A673 (cell line): ENCODE results near the gene TRPC4. TPM values are rescaled to one million over a fixed set of nuclear protein-coding genes. Genes with fewer than 3 reads are reported as not detected.

Experiments used
- BruUV-seq: library from RNA; stranded (reverse); fragments of 400-500 nt; replicated peaks from 2 replicates; lab custom pipeline; 2021; lab: Mats Ljungman, UMichigan
- CTCF ChIA-PET: fragments of 300-600 bp; sonication (Branson Sonifier 250); formaldehyde crosslinking; loops from one replicate; lab custom pipeline; 2022; ENCODE audit warnings: antibody characterized with exemption; lab: Charles Lee
- POLR2A ChIA-PET: fragments of 300-600 bp; sonication (Branson Sonifier 250); formaldehyde crosslinking; loops from one replicate; lab custom pipeline; 2022; ENCODE audit warnings: antibody characterized with exemption; ENCODE audit not compliant: low non-redundant PET; lab: Charles Lee
- DNase-seq: peaks from one replicate; pipeline ENCODE4 v3.0.0-alpha.2; 2015; ENCODE audit warnings: low spot score
- H3K27ac ChIP-seq: fragments of 200-600 bp; sonication (generic); 2 replicates; pipeline ENCODE4 v1.5.1; 2016; ENCODE audit warnings: mixed run types, low read depth, mild to moderate bottlenecking, mixed read lengths, antibody characterized with exemption, low read length; ENCODE audit not compliant: poor library complexity, severe bottlenecking
- H3K27me3 ChIP-seq: fragments of 200-600 bp; sonication (generic); replicated peaks from 2 replicates; pipeline ENCODE4 v1.6.1; 2017; ENCODE audit warnings: mixed run types, low read depth, mild to moderate bottlenecking, mixed read lengths, antibody characterized with exemption, low read length; ENCODE audit not compliant: insufficient read depth, poor library complexity
- H3K36me3 ChIP-seq: fragments of 200-600 bp; sonication (generic); 2 replicates; pipeline ENCODE4 v1.6.1; 2016; ENCODE audit warnings: mixed run types, mild to moderate bottlenecking, mixed read lengths, antibody characterized with exemption, low read length; ENCODE audit not compliant: insufficient read depth, poor library complexity, severe bottlenecking
- H3K4me1 ChIP-seq: fragments of 200-600 bp; sonication (generic); 2 replicates; pipeline ENCODE4 v1.6.1; 2017; ENCODE audit warnings: mixed run types, mild to moderate bottlenecking, mixed read lengths, antibody characterized with exemption, low read length; ENCODE audit not compliant: insufficient read depth, poor library complexity, severe bottlenecking
- H3K4me3 ChIP-seq: fragments of 200-600 bp; sonication (generic); 2 replicates; pipeline ENCODE4 v1.5.1; 2016; ENCODE audit warnings: low read depth, mixed run types, mild to moderate bottlenecking, mixed read lengths, low read length; ENCODE audit not compliant: poor library complexity, severe bottlenecking
- H3K9me3 ChIP-seq: fragments of 200-600 bp; sonication (generic); 2 replicates; pipeline ENCODE4 v1.6.1; 2016; ENCODE audit warnings: mixed run types, low read depth, mild to moderate bottlenecking, mixed read lengths, antibody characterized with exemption, low read length; ENCODE audit not compliant: poor library complexity, severe bottlenecking
- EZH2 ChIP-seq: fragments of 200-600 bp; sonication (generic); IDR thresholded peaks from 2 replicates; pipeline ENCODE4 v1.6.1; 2017; ENCODE audit warnings: borderline replicate concordance, low read depth, mild to moderate bottlenecking, mixed read lengths, antibody characterized with exemption, low read length; ENCODE audit not compliant: poor library complexity, severe bottlenecking
- intact Hi-C: fragments of 100-400 bp; cut with micrococcal nuclease; formaldehyde crosslinking; loops from one replicate; pipeline ENCODE4 v1.10.0; 2022; ENCODE audit not compliant: unreplicated experiment
- total RNA-seq: library from RNA; stranded (reverse); gene quantifications from 2 replicates; pipeline ENCODE4 v1.2.3, GENCODE V29; 2021
- TF ChIP-seq, protein P1 (sequence below): fragments of 300-800, 200-600 bp; sonication (generic); conservative IDR thresholded peaks from 2 replicates; pipeline ENCODE4 v1.5.1; 2017; ENCODE audit warnings: low read depth, mild to moderate bottlenecking, antibody characterized with exemption, low read length, moderate library complexity, mixed read lengths

The TRPC4 gene
- total RNA-seq, 1 experiment from 2014 or later, result 27.0 TPM

DNA sequence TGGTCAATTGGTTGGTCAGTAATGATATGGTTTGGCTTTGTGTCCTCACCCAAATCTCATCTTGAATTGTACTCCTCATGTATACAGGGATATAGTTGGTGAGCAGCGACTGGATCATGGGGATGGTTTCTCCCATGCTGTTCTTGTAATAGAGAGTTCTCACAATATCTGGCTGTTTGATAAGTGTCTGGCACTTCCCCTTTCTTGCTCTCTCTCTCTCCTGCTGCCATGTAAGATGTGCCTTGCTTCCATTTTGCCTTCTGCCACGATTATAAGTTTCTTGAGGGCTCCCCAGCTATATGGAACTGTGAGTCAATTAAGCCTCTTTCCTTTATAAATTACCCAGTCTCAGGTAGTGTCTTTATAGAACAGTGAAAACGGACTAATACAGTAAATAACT is 120.7 kb downstream of the TRPC4 start:
- no peak for TF ChIP-seq EZH2
- TF ChIP-seq, protein P1, sequence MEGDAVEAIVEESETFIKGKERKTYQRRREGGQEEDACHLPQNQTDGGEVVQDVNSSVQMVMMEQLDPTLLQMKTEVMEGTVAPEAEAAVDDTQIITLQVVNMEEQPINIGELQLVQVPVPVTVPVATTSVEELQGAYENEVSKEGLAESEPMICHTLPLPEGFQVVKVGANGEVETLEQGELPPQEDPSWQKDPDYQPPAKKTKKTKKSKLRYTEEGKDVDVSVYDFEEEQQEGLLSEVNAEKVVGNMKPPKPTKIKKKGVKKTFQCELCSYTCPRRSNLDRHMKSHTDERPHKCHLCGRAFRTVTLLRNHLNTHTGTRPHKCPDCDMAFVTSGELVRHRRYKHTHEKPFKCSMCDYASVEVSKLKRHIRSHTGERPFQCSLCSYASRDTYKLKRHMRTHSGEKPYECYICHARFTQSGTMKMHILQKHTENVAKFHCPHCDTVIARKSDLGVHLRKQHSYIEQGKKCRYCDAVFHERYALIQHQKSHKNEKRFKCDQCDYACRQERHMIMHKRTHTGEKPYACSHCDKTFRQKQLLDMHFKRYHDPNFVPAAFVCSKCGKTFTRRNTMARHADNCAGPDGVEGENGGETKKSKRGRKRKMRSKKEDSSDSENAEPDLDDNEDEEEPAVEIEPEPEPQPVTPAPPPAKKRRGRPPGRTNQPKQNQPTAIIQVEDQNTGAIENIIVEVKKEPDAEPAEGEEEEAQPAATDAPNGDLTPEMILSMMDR, result no peak

DNA sequence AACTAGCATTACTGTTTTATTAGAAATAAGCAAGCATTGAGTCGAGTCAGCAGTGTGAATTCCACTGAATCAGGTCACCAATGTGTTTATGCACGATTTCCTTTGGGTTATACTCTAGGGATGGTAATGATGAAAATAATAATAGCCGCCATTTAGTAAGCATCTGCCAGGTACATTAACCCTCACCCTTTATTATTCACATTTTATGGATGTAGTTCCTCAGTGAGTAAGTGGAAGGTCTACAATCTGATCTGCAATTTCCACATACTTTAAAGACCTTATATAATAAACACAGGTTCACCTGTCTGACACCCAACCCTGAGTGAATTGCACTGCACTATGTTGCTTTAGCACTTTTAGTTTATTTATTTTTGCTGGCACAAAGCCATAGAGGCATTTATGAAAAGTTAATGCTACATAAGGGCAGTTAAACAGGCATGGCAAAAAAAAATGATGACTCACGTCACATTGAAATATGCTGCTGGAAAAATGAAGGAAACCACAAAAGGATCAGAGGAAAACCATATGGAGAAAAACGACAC is 122.4 kb downstream of the TRPC4 start:
- ChIA-PET CTCF (no interaction called here), POLR2A (no interaction called here)
- TF ChIP-seq, protein P1, result no peak
- no peak for TF ChIP-seq EZH2
- H3K4me1 ChIP-seq, result peaks cover 3% of the 10 kb centered on the region
- H3K4me3 ChIP-seq, result no peak overlapping the region
- no peaks in the 10 kb centered on the region for H3K9me3 ChIP-seq
- intact Hi-C loops, result no loop called here
- H3K27ac ChIP-seq, result no peak overlapping the region
- BruUV-seq, result no TSS peak
- no peaks in the 10 kb centered on the region for H3K36me3 ChIP-seq
- DNase-seq, result no peak
- no peaks in the 10 kb centered on the region for H3K27me3 ChIP-seq

More for the DNA sequence above, 120.7 kb downstream of the TRPC4 start:
- H3K4me1 ChIP-seq, result peaks cover 3% of the 10 kb centered on the region
- intact Hi-C loops, result no loop called here
- H3K4me3 ChIP-seq, result no peak overlapping the region
- no peaks in the 10 kb centered on the region for H3K36me3 ChIP-seq
- BruUV-seq, result no TSS peak
- POLR2A ChIA-PET, result no interaction called here
- CTCF ChIA-PET, result no interaction called here
- H3K27me3 ChIP-seq, result no peaks in the 10 kb centered on the region
- no peaks in the 10 kb centered on the region for H3K9me3 ChIP-seq
- DNase-seq, result no peak
- H3K27ac ChIP-seq, result no peak overlapping the region

DNA sequence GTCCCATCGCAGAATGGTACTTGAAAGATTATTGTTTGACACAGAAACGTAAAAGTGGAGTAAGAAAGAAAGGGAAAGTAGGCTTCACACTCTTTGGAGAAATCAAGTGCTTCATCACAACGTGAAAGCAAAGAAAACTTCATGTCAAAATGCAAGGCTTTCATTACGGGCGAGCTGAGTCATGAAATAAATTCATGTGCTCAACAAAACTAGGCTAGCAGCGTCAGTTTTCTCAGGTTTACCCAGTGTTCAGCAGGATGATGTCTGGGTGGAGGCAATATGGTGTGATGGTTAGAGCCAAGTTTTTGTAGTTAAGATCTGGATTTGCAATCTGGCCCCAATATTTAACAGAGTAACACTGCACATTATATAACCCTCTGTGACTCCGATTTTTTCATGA is 128.0 kb downstream of the TRPC4 start:
- TF ChIP-seq EZH2, result no peak
- TF ChIP-seq, protein P1, result no peak
- no peak overlapping the region for H3K4me3 ChIP-seq
- H3K27ac ChIP-seq, result no peak overlapping the region
- BruUV-seq, result no TSS peak
- ChIA-PET POLR2A (no interaction called here), CTCF (no interaction called here)
- intact Hi-C loops, result no loop called here
- no peaks in the 10 kb centered on the region for H3K27me3 ChIP-seq
- H3K9me3 ChIP-seq, result no peaks in the 10 kb centered on the region
- no peaks in the 10 kb centered on the region for H3K36me3 ChIP-seq
- no peak for DNase-seq
- no peaks in the 10 kb centered on the region for H3K4me1 ChIP-seq
